ENCODE data around the gene BFSP2.
"Not testable (repeated sequence)": the region's sequence is repeated elsewhere in the genome, so short reads cannot be mapped to it uniquely, and the experiment has no call there.

BFSP2 gene

DNA sequence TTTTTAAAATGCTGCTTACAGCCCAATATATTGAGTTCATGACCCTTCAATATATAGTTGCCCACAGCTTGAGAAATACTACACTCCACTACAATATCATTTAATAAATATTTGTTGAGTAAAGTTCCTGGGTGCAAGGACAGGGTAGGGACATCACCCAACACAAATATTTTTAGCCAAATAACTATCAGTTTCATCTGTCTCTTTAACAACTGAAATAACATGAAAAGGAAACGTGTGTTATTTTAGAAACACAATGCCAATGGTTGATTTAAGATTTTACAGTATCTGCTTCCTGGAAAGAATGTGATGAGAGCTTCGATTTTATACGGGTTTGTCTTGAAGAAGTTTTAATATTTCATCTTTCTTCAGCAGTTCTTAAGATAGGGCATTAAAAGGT, 106.0 kb downstream of the BFSP2 start:
- no peaks in the 10 kb centered on the region for H3K36me3 ChIP-seq (ENCODE audit: control insufficient read depth, insufficient read depth, low read length)
- no peak for DNase-seq
- no peaks in the 10 kb centered on the region for H3K4me1 ChIP-seq (ENCODE audit: control insufficient read depth, insufficient read depth, low read length, poor library complexity, severe bottlenecking)
- H3K27ac ChIP-seq (ENCODE audit: insufficient read depth, low read length, poor library complexity, severe bottlenecking) = peak overlapping the region; percentile 28
- peak overlapping the region; percentile 37 for H3K4me3 ChIP-seq (ENCODE audit: insufficient read depth, low read depth, low read length, poor library complexity, severe bottlenecking)
- H3K27me3 ChIP-seq (replicated peaks; ENCODE audit: control insufficient read depth, insufficient read depth, low read length, poor library complexity, severe bottlenecking) = no peaks in the 10 kb centered on the region
- no peaks in the 10 kb centered on the region for H3K9me3 ChIP-seq (ENCODE audit: control insufficient read depth, low read length)

DNA sequence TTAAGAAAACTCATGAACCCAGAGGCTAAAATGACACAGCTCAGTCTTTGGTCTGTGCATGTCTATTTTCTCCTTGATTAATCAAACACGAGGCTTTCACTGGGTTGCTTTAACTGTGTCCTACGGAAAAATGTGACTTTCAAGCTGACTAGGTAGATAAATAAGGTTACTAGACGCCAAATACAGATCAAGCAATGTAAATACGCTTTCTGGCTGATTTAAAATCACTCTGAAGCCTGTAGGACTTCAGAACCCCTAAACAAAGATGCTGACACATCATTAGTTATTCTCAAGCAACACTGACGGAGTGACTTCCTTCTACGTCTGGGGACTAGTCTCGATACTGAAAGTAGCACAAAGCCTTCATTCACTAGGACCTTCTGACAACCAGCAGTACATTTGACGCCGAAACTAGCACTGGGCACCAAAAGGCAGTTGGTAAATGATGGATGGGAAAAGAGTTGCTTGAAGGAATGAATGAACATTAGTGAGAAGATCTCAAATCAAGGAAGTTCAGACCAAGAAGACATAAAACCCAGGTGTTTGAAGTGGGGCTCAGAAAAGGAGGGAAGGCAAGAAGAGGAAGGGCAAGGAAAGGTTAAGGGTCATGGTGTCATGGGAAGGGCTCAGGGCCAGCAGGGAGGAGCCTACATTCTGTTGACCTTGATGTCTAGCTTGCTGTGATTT, 106.5 kb downstream of the BFSP2 start:
- H3K4me1 ChIP-seq (ENCODE audit: control insufficient read depth, insufficient read depth, low read length, poor library complexity, severe bottlenecking) = no peaks in the 10 kb centered on the region
- H3K4me3 ChIP-seq (ENCODE audit: insufficient read depth, low read depth, low read length, poor library complexity, severe bottlenecking) = peak overlapping the region; percentile 37
- H3K36me3 ChIP-seq (ENCODE audit: control insufficient read depth, insufficient read depth, low read length) = no peaks in the 10 kb centered on the region
- no peaks in the 10 kb centered on the region for H3K27me3 ChIP-seq (replicated peaks; ENCODE audit: control insufficient read depth, insufficient read depth, low read length, poor library complexity, severe bottlenecking)
- H3K9me3 ChIP-seq (ENCODE audit: control insufficient read depth, low read length) = no peaks in the 10 kb centered on the region
- DNase-seq = peak in 1 of 3 donors; percentile 15
- H3K27ac ChIP-seq (ENCODE audit: insufficient read depth, low read length, poor library complexity, severe bottlenecking) = peak overlapping the region; percentile 28

DNA sequence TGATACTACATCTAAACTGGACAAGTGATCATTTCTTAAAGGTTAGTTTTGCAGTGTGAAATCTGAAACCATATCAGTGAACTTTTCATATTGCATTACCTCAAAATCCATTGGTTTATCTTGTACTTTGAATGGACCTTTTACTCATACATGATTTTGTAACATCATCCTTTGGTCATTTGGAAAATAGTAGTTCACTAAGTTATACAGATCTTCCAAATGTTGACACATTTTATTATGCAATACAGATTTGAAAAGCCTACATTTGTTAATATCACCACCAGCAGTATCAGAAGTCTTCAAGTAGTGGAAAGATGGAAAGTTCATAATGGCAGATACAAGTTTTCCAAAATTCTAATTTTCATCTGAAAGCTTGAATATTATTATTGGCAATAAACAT, 109.6 kb downstream of the BFSP2 start:
- no peak for DNase-seq
- H3K9me3 ChIP-seq (ENCODE audit: control insufficient read depth, low read length) = no peaks in the 10 kb centered on the region
- no peaks in the 10 kb centered on the region for H3K4me1 ChIP-seq (ENCODE audit: control insufficient read depth, insufficient read depth, low read length, poor library complexity, severe bottlenecking)
- H3K27me3 ChIP-seq (replicated peaks; ENCODE audit: control insufficient read depth, insufficient read depth, low read length, poor library complexity, severe bottlenecking) = no peaks in the 10 kb centered on the region
- H3K36me3 ChIP-seq (ENCODE audit: control insufficient read depth, insufficient read depth, low read length) = no peaks in the 10 kb centered on the region
- H3K27ac ChIP-seq (ENCODE audit: insufficient read depth, low read length, poor library complexity, severe bottlenecking) = no peak overlapping the region
- no peak overlapping the region for H3K4me3 ChIP-seq (ENCODE audit: insufficient read depth, low read depth, low read length, poor library complexity, severe bottlenecking)

DNA sequence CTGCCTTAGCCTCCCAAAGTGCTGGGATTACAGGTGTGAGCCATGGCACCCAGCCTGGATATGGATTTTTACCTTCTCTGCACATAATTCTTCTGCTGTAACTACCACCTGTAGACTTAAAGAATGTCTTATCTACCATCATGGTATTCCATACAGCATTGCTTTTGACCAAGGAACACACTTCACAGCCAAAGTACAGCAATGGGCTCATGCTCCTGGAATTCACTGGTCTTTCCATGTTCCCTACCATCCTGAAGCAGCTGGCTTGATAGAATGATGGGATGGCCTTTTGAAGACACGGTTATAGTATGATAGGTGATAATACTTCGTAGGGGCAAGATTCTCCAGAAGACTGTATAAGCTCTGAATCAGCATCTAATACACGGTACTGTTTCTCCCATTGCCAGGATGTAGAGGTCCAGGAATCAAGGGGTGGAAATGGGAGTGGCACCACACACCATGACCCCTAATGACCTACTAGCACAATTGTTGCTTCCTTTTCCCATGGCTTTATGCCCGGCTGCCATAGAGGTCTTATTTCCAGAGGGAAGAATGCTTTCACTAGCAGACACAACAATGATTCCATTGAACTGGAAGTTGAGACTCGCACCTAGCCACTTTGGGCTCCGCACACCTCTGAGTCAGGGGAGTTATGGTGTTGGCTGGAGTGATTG, 112.7 kb downstream of the BFSP2 start:
- Histone ChIP-seq H3K36me3 (ENCODE audit: control insufficient read depth, insufficient read depth, low read length) (no peaks in the 10 kb centered on the region), H3K4me1 (ENCODE audit: control insufficient read depth, insufficient read depth, low read length, poor library complexity, severe bottlenecking) (no peaks in the 10 kb centered on the region), H3K27ac (ENCODE audit: insufficient read depth, low read length, poor library complexity, severe bottlenecking) (no peak overlapping the region), H3K9me3 (ENCODE audit: control insufficient read depth, low read length) (no peaks in the 10 kb centered on the region), H3K4me3 (ENCODE audit: insufficient read depth, low read depth, low read length, poor library complexity, severe bottlenecking) (no peak overlapping the region), H3K27me3 (replicated peaks; ENCODE audit: control insufficient read depth, insufficient read depth, low read length, poor library complexity, severe bottlenecking) (no peaks in the 10 kb centered on the region)
- DNase-seq = no peak

DNA sequence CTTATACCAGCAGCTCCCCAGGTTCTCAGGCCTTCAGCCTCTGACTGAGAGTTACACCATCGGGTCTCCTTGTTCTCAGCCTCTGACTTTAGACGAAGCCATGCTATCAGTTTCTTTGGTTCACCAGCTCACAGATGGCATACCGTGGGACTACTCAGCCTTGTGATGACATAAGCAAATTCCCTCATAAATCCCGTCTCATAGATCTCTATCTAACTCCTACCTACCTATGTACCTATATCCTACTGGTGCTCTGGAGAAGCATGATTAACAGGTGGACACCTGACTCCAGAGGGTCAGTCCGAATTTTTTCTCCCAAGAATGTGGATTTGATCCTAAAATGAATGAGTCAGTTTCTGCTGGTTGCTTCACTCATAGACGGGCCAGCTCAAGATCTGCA, 114.6 kb downstream of the BFSP2 start:
- no peak for DNase-seq
- Histone ChIP-seq H3K27ac (ENCODE audit: insufficient read depth, low read length, poor library complexity, severe bottlenecking) (no peak overlapping the region), H3K27me3 (replicated peaks; ENCODE audit: control insufficient read depth, insufficient read depth, low read length, poor library complexity, severe bottlenecking) (no peaks in the 10 kb centered on the region), H3K4me1 (ENCODE audit: control insufficient read depth, insufficient read depth, low read length, poor library complexity, severe bottlenecking) (no peaks in the 10 kb centered on the region), H3K36me3 (ENCODE audit: control insufficient read depth, insufficient read depth, low read length) (no peaks in the 10 kb centered on the region), H3K4me3 (ENCODE audit: insufficient read depth, low read depth, low read length, poor library complexity, severe bottlenecking) (no peak overlapping the region), H3K9me3 (ENCODE audit: control insufficient read depth, low read length) (no peaks in the 10 kb centered on the region)

DNA sequence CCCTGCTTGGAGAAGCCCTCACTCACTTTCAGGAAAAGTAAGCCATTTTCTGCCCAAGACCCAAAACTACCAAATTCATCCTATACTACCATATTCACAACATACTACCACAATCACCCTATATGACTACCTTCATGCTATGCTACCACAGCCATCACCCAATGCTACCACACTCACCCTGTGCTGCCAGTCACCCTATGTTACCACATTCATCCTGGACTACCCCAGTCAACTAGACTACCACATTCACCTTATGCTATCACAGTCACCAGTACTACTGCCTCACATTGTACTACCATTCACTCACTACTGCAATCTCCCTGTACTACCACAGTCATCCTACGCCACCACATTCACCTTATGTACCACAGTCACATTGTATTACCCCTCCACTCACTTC, 115.3 kb downstream of the BFSP2 start:
- no peaks in the 10 kb centered on the region for H3K27me3 ChIP-seq (replicated peaks; ENCODE audit: control insufficient read depth, insufficient read depth, low read length, poor library complexity, severe bottlenecking)
- H3K27ac ChIP-seq (ENCODE audit: insufficient read depth, low read length, poor library complexity, severe bottlenecking) = no peak overlapping the region
- H3K36me3 ChIP-seq (ENCODE audit: control insufficient read depth, insufficient read depth, low read length) = no peaks in the 10 kb centered on the region
- no peak for DNase-seq
- H3K9me3 ChIP-seq (ENCODE audit: control insufficient read depth, low read length) = no peaks in the 10 kb centered on the region
- H3K4me1 ChIP-seq (ENCODE audit: control insufficient read depth, insufficient read depth, low read length, poor library complexity, severe bottlenecking) = no peaks in the 10 kb centered on the region
- H3K4me3 ChIP-seq (ENCODE audit: insufficient read depth, low read depth, low read length, poor library complexity, severe bottlenecking) = no peak overlapping the region

DNA sequence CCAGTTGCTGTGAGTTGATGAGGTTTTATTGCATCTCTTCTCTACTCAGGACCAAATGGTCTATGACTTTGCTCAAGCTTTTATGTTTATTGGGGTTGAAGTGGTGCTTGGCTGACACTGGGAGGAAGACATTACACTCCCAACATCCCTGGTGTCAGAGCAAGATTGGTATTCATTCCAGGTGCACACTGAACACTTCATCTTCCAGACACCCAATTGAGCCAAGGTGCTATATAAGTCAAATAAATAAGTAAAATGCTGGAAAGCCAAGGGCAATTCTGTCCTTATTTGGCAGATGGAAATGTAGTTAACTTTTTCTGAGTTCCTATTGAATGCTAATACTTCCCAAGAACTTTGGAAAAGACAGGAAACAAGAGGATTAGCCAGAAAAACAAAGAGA, 120.4 kb downstream of the BFSP2 start:
- H3K27ac ChIP-seq (ENCODE audit: insufficient read depth, low read length, poor library complexity, severe bottlenecking) = no peak overlapping the region
- DNase-seq = no peak
- no peaks in the 10 kb centered on the region for H3K9me3 ChIP-seq (ENCODE audit: control insufficient read depth, low read length)
- H3K36me3 ChIP-seq (ENCODE audit: control insufficient read depth, insufficient read depth, low read length) = no peaks in the 10 kb centered on the region
- no peaks in the 10 kb centered on the region for H3K4me1 ChIP-seq (ENCODE audit: control insufficient read depth, insufficient read depth, low read length, poor library complexity, severe bottlenecking)
- no peak overlapping the region for H3K4me3 ChIP-seq (ENCODE audit: insufficient read depth, low read depth, low read length, poor library complexity, severe bottlenecking)
- H3K27me3 ChIP-seq (replicated peaks; ENCODE audit: control insufficient read depth, insufficient read depth, low read length, poor library complexity, severe bottlenecking) = no peaks in the 10 kb centered on the region

DNA sequence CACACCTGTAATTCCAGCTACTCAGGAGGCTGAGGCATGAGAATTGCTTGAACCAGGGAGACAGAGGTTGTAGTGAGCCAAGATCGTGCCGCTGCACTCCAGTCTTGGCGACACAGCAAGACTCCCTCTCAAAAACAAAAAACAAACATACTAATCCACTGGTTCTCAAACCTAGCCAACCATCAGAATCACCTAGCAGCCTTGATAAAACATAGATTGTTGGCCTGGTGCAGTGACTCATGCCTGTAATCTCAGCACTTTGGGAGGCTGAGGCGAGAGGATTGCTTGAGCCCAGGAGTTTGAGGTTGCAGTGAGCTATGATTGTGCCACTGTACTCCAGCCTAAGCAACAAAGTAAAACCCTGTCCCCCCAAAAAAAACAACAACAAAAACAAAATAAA, 121.1 kb downstream of the BFSP2 start:
- H3K9me3 ChIP-seq (ENCODE audit: control insufficient read depth, low read length); H3K4me3 ChIP-seq (ENCODE audit: insufficient read depth, low read depth, low read length, poor library complexity, severe bottlenecking); DNase-seq; H3K27ac ChIP-seq (ENCODE audit: insufficient read depth, low read length, poor library complexity, severe bottlenecking); H3K27me3 ChIP-seq (replicated peaks; ENCODE audit: control insufficient read depth, insufficient read depth, low read length, poor library complexity, severe bottlenecking); H3K36me3 ChIP-seq (ENCODE audit: control insufficient read depth, insufficient read depth, low read length); H3K4me1 ChIP-seq (ENCODE audit: control insufficient read depth, insufficient read depth, low read length, poor library complexity, severe bottlenecking): not testable (repeated sequence)

DNA sequence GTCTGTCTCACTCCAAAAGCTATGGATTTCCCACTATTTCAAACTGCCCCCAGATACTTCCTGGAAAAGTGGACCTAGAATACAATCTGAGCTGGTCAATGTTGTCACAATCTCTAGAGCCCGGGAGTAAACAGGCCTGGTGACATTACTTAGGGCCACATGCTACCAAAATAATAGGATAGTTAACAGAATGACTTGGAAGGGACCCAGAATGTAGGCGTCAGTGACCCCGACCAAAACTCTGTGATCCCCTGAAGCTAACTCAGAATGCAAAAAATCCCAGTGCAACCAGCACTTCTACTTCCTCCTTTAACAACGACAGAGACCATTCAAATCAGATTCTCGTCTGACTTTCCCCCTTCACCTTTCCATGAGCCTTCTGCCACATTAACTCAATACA, 122.1 kb downstream of the BFSP2 start:
- DNase-seq = no peak
- Histone ChIP-seq H3K9me3 (ENCODE audit: control insufficient read depth, low read length) (no peaks in the 10 kb centered on the region), H3K4me1 (ENCODE audit: control insufficient read depth, insufficient read depth, low read length, poor library complexity, severe bottlenecking) (no peaks in the 10 kb centered on the region), H3K27ac (ENCODE audit: insufficient read depth, low read length, poor library complexity, severe bottlenecking) (no peak overlapping the region), H3K36me3 (ENCODE audit: control insufficient read depth, insufficient read depth, low read length) (no peaks in the 10 kb centered on the region), H3K27me3 (replicated peaks; ENCODE audit: control insufficient read depth, insufficient read depth, low read length, poor library complexity, severe bottlenecking) (no peaks in the 10 kb centered on the region), H3K4me3 (ENCODE audit: insufficient read depth, low read depth, low read length, poor library complexity, severe bottlenecking) (no peak overlapping the region)

DNA sequence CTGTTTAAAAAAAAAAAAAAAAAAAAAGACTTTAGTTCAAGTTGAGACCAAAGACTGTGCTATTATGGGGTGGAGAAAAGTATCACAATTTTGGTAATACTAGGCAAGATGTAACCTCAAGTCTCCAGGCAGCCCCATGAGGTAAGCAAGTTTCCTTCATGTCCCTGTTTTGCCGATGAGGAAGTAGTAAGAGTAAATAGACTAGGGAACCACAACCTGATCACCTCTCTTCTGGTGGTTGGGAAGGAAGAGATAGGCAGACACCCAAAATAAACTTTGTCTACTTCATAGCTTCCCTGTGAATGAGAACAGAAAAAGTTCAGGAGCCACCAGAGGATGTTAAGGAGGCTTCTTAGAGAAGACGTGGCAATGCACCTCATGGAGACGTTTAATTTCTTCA, 123.9 kb downstream of the BFSP2 start:
- H3K27ac ChIP-seq (ENCODE audit: insufficient read depth, low read length, poor library complexity, severe bottlenecking); H3K4me1 ChIP-seq (ENCODE audit: control insufficient read depth, insufficient read depth, low read length, poor library complexity, severe bottlenecking); H3K4me3 ChIP-seq (ENCODE audit: insufficient read depth, low read depth, low read length, poor library complexity, severe bottlenecking); H3K27me3 ChIP-seq (replicated peaks; ENCODE audit: control insufficient read depth, insufficient read depth, low read length, poor library complexity, severe bottlenecking); DNase-seq; H3K9me3 ChIP-seq (ENCODE audit: control insufficient read depth, low read length); H3K36me3 ChIP-seq (ENCODE audit: control insufficient read depth, insufficient read depth, low read length): not testable (repeated sequence)

All from effector memory CD4-positive, alpha-beta T cell (primary cell).